Epithelial cell of esophagus (primary cell): ENCODE results near the gene MSH3.
"Not testable (repeated sequence)": the region's sequence is repeated elsewhere in the genome, so short reads cannot be mapped to it uniquely, and the experiment has no call there.

Experiments
- DNase-seq: peaks from one replicate; pipeline ENCODE4 v3.0.0; 2010; ENCODE audit warnings: low read depth
- H3K4me3 ChIP-seq: 2 replicates; pipeline ENCODE4 v1.5.1; 2011; ENCODE audit warnings: mild to moderate bottlenecking, low read length, control low read depth
- CTCF ChIP-seq: IDR thresholded peaks from 2 replicates; pipeline ENCODE4 v1.5.1; 2011; ENCODE audit warnings: low read depth, mild to moderate bottlenecking, low read length, control low read depth, inconsistent platforms; ENCODE audit not compliant: insufficient read depth; ENCODE audit errors: missing control alignments

MSH3 gene

DNA sequence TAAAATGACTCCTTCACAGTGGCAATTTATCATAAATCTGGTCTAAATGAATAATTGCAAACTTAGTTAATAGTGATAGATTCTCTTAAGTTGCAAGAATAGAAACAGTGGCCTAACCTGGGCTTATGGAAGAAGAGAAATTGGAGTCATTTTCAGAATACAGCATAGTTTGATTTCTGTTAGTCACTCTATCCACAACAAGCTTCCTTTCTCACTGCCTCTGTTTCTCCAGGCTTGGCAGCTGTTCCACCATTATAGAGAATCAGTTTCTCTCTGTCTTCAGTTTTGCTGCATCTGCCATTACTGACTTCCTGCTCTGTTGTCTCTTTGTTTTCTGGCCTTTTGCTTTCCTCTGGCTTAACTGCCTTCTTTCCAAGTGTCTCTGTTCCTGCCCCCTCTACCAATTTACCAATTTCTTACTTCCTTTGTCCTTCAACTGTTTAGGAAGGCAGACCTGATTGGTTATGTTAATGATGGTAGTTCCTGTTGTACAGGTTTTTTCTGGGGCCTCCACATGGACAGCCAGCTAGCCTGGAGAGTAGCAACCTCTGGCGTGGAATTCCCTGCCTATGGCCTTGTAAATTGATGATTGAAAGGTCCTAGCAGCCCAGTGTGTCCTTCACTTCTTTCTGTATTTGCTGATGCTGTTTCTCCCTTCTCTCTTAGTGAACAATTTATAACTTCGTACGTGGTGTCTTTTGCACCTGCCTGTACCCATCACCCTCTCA is 229.8 kb downstream of the MSH3 start:
- DNase-seq, result no peak
- H3K4me3 ChIP-seq, result no peak overlapping the region
- no peak for TF ChIP-seq CTCF

- TF ChIP-seq CTCF, result no peak
- DNase-seq, result peak; percentile 56
- no peak overlapping the region for H3K4me3 ChIP-seq
Measured at GRCh38 chr5:80884929-80885328, 230.5 kb downstream of the MSH3 start.

- H3K4me3 ChIP-seq, result no peak overlapping the region
- no peak for DNase-seq
- TF ChIP-seq CTCF, result no peak
Measured at GRCh38 chr5:80885396-80886000, 231.0 kb downstream of the MSH3 start.

GRCh38 chr5:80894083-80894482 is 239.6 kb downstream of the MSH3 start:
- no peak for DNase-seq
- TF ChIP-seq CTCF, result no peak
- H3K4me3 ChIP-seq, result no peak overlapping the region

DNA sequence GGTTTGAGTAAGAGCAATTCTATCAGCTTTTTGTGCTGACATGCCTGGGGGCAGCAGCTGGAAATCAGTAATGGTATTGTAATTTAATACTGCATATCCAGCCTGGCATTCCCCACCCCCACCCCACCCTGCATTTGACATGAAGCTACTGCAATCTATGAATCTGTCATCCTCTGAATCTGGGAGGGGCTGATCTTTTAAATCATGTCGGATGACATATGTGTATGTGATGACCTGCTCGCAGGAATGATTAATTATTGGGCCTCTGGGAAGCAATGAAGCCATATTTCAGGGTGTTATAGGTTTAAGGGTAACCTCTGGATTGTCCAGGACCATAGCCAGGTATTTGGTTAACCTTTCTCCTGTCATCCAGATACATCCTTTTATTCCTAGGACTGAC is 241.1 kb downstream of the MSH3 start:
- H3K4me3 ChIP-seq, result no peak overlapping the region
- no peak for DNase-seq
- TF ChIP-seq CTCF, result no peak

- DNase-seq, H3K4me3 ChIP-seq: not testable (repeated sequence)
Measured at GRCh38 chr5:80902624-80903023, 248.2 kb downstream of the MSH3 start.

DNA sequence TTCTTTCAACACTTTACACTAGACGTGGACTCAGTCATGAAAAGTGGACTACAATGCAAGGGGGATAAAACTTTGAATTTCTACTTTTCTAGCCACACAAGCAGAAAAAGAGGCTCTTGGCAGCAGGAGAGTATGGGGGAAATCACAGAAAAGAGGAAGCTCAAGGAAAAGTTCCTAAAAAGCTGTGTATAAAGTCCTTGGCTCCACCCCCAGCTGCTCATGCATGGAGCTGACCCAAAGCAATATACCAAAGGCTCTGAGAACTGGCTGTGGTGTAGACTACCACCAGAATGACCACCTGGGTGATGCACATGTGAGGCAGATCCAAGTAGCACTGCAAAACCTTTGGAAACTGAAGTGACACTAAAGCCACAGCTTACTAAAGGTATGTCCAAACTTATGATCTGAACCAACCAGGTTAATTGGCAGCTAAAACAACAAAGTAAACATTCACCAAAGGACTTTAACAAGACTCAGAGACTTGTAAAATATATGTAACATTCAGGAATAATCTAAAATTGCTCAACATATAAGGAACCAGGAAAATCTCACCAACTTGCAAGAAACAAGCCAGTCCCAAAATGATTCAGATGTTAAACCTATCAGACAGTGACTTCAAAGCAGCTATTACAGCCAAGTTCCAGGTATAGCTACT is 250.2 kb downstream of the MSH3 start:
- peak; percentile 5 for DNase-seq
- no peak for TF ChIP-seq CTCF

More for the DNA sequence above, 250.2 kb downstream of the MSH3 start:
- H3K4me3 ChIP-seq, result no peak overlapping the region
